Right lobe of liver (tissue), 6 donors: ENCODE data around the gene FMNL1. TPM values are rescaled to one million over a fixed set of nuclear protein-coding genes. Genes with fewer than 3 reads are reported as not detected.

Experiments
- ATAC-seq, 4 donors: fragments of 200-7000 bp; cut with Tn5 transposase; one replicate each; pipeline ENCODE4 v1.9.1; 2020; ENCODE audit warnings: mild to moderate bottlenecking in 4 of 4, moderate library complexity in 4 of 4
- DNase-seq, 3 donors: peaks; one replicate each; pipeline ENCODE4 v3.0.0-alpha.2; 2020
- H3K27ac ChIP-seq, 3 donors: fragments of 200-600 bp; one replicate each; pipeline ENCODE4 v1.8.0; 2022
- H3K27me3 ChIP-seq, 2 donors: fragments of 200-600 bp; one replicate each; pipeline ENCODE4 v1.8.0; 2022
- H3K36me3 ChIP-seq, 4 donors: fragments of 200-600 bp; sonication (generic) in 1 of 4; one replicate each; pipeline versions ENCODE4 v1.5.1 to v1.8.0; 2017 to 2022; ENCODE audit warnings: control low read depth in 1 of 4
- H3K4me1 ChIP-seq, 4 donors: fragments of 200-600 bp; sonication (generic) in 1 of 4; one replicate each; pipeline versions ENCODE4 v1.5.1 to v1.8.0; 2017 to 2022; ENCODE audit warnings: control low read depth in 1 of 4
- H3K4me3 ChIP-seq, 3 donors: fragments of 200-600 bp; one replicate each; pipeline ENCODE4 v1.8.0; 2022
- H3K9me3 ChIP-seq, 4 donors: fragments of 200-600 bp; sonication (generic) in 1 of 4; one replicate each; pipeline versions ENCODE4 v1.5.1 to v1.8.0; 2017 to 2022; ENCODE audit warnings: control low read depth in 1 of 4
- POLR2A ChIP-seq: fragments of 450-650 bp; IDR thresholded peaks from one replicate; pipeline ENCODE4 v1.6.1; 2017; ENCODE audit warnings: antibody characterized with exemption, mild to moderate bottlenecking
- WGBS: methylation state at CpG from one replicate; pipeline ENCODE4 v1.1.6; 2018; ENCODE audit warnings: low coverage, low lambda C conversion rate; ENCODE audit not compliant: insufficient coverage; ENCODE audit errors: missing lambda C conversion rate; 5-methylcytosine and 5-hydroxymethylcytosine counted together
- intact Hi-C, 2 donors: fragments of 100-400 bp; cut with DNase I; formaldehyde crosslinking; loops; one replicate each; pipeline versions ENCODE4 v1.11.2 to v1.14.1; 2022
- total RNA-seq, 6 experiments: library from RNA; depleted of rRNA in 2 of 6; stranded (reverse); fragments of >200 nt in 2 of 6; fragmentation: NEBNext Ultra II Directional in 3 of 6; extraction: Animal tissue kit (Norgen Biotek cat#: 25700) in 3 of 6; gene quantifications; one replicate each; pipeline versions ENCODE4 v1.1.0 to v1.2.4, GENCODE V29; 2016 to 2023
- TF ChIP-seq, protein P1 (sequence below), 4 donors: fragments of 200-600 bp in 3 of 4; fragments of 450-650 bp in 1 of 4; IDR thresholded peaks; one replicate each; pipeline versions ENCODE4 v1.5.1 to v1.8.0; 2016 to 2022; ENCODE audit warnings: antibody characterized with exemption in 4 of 4, mild to moderate bottlenecking in 2 of 4
- donor health status: DM: no; HTN: yes; CAD: no.
- donor health status: DM: no; HTN: no; CAD: no.
- donor health status: DM: no; HTN: no; CAD: no.
- donor health status: DM: no; HTN: yes; CAD: no.
- donor health status: DM: no; HTN: yes; CAD: no.

FMNL1 gene
- total RNA-seq, 6 experiments from 2014 or later, result 3.7 to 10.0 (median 5.1) TPM

DNA sequence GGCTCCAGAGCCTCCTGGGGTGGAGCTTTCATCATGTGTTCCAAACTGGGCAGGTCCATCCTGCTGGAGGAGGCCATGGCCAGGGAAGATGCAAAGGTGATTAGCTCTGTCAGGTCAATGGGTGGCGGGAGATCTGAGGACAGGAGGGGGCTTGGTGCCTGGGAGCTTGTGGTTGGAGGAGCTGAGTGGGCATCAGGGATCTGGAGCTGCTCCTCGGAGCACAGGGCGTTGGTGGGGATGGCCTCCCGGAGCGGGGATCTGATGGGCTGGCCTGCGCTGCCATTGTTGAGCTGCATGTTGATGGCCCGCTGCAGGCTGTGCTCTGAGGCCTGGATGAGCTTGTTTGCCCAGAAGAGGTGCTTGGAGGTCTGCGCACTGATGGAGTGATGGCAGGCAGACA, 33.7 kb downstream of the FMNL1 start:
- ATAC-seq, result no peak
- no peak for TF ChIP-seq POLR2A
- TF ChIP-seq, protein P1, sequence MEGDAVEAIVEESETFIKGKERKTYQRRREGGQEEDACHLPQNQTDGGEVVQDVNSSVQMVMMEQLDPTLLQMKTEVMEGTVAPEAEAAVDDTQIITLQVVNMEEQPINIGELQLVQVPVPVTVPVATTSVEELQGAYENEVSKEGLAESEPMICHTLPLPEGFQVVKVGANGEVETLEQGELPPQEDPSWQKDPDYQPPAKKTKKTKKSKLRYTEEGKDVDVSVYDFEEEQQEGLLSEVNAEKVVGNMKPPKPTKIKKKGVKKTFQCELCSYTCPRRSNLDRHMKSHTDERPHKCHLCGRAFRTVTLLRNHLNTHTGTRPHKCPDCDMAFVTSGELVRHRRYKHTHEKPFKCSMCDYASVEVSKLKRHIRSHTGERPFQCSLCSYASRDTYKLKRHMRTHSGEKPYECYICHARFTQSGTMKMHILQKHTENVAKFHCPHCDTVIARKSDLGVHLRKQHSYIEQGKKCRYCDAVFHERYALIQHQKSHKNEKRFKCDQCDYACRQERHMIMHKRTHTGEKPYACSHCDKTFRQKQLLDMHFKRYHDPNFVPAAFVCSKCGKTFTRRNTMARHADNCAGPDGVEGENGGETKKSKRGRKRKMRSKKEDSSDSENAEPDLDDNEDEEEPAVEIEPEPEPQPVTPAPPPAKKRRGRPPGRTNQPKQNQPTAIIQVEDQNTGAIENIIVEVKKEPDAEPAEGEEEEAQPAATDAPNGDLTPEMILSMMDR (IDR thresholded peaks at IDR 0.05), result no peak

GRCh38 chr17:45256114-45256966, 34.7 kb downstream of the FMNL1 start:
- intact Hi-C loops, result no loop called here
- no peak overlapping the region for H3K4me3 ChIP-seq
- 73% methylated on average over 5 of the region's 14 CpGs for WGBS
- no peaks in the 10 kb centered on the region for H3K4me1 ChIP-seq
- DNase-seq, result no peak
- no peaks in the 10 kb centered on the region for H3K9me3 ChIP-seq
- no peaks in the 10 kb centered on the region for H3K27me3 ChIP-seq
- no peaks in the 10 kb centered on the region for H3K36me3 ChIP-seq
- H3K27ac ChIP-seq, result no peak overlapping the region
- no peak for ATAC-seq
- TF ChIP-seq, protein P1 (IDR thresholded peaks at IDR 0.05), result no peak
- no peak for TF ChIP-seq POLR2A

More for the DNA sequence above, 33.7 kb downstream of the FMNL1 start:
- Histone ChIP-seq H3K36me3 (no peaks in the 10 kb centered on the region), H3K9me3 (no peaks in the 10 kb centered on the region), H3K27me3 (no peaks in the 10 kb centered on the region), H3K4me3 (no peak overlapping the region), H3K27ac (no peak overlapping the region), H3K4me1 (no peaks in the 10 kb centered on the region)
- intact Hi-C loops, result no loop called here
- no CpG with 5 or more reads among the region's 8 CpGs for WGBS
- no peak for DNase-seq

DNA sequence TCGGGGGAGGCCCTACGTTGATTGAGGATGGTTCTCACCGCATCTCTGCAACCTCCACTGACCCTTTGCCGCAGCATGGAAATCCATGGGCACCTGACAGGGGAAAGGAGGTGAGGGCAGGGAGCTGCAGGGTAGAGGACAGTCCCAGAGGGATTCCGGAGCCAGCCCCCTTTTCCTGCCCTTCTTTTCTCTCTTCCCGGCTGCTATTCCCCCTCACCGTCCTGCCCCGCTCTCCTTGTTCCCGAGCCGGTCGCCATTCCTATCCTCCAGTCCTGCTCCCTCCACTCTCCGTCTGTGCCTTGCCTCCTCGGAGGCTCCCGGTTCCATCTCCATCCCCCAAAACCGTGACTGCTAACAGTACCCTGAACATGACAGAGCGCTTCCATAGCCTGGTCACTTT, 35.4 kb downstream of the FMNL1 start:
- TF ChIP-seq POLR2A, result no peak
- TF ChIP-seq, protein P1 (IDR thresholded peaks at IDR 0.05), result no peak
- Histone ChIP-seq H3K9me3 (no peaks in the 10 kb centered on the region), H3K4me3 (no peak overlapping the region), H3K4me1 (peaks cover 0 to under 1% (median 0%) of the 10 kb centered on the region in 4 donors), H3K36me3 (no peaks in the 10 kb centered on the region), H3K27ac (no peak overlapping the region), H3K27me3 (no peaks in the 10 kb centered on the region)
- ATAC-seq (no peak), DNase-seq (no peak)
- WGBS, result 58% methylated on average over 9 of the region's 16 CpGs
- intact Hi-C loops, result no loop called here

GRCh38 chr17:45258981-45259380, 37.3 kb downstream of the FMNL1 start:
- ATAC-seq, result no peak
- Histone ChIP-seq H3K4me3 (no peak overlapping the region), H3K9me3 (no peaks in the 10 kb centered on the region), H3K27ac (no peak overlapping the region), H3K4me1 (peaks cover 0 to 16% (median 0%) of the 10 kb centered on the region in 4 donors), H3K27me3 (no peaks in the 10 kb centered on the region), H3K36me3 (no peaks in the 10 kb centered on the region)
- DNase-seq, result no peak
- intact Hi-C loops, result no loop called here
- 43% methylated on average over 5 of the region's 5 CpGs for WGBS
- TF ChIP-seq, protein P1 (IDR thresholded peaks at IDR 0.05), result no peak
- no peak for TF ChIP-seq POLR2A
